OCI-LY3 (cell line): ENCODE results near the gene APOL1.
A peak's percentile ranks its signal among the peaks of the same experiment; 100 is the strongest.
"Not testable (repeated sequence)": the region's sequence is repeated elsewhere in the genome, so short reads cannot be mapped to it uniquely, and the experiment has no call there.

ENCODE experiments used
- H2AFZ ChIP-seq: fragments of 200-600, 300-600 bp; shearing (Covaris generic); 2 replicates; pipeline ENCODE4 v1.6.0; 2014; ENCODE audit warnings: antibody characterized with exemption, low read depth, low read length
- H3K27ac ChIP-seq: fragments of 200-600, 300-600 bp; sonication (generic); 2 replicates; pipeline ENCODE4 v1.5.1; 2014; ENCODE audit warnings: mild to moderate bottlenecking, low read length, moderate library complexity, mixed read lengths
- H3K27me3 ChIP-seq: fragments of 200-600, 300-600 bp; sonication (generic); 2 replicates; pipeline ENCODE4 v1.6.1; 2014; ENCODE audit warnings: low read depth, low read length, mixed read lengths
- H3K36me3 ChIP-seq: fragments of 200-600, 300-600 bp; sonication (generic); replicated peaks from 2 replicates; pipeline ENCODE3; 2014; ENCODE audit warnings: low read depth, low read length, mixed read lengths
- H3K4me1 ChIP-seq: fragments of 300-600, 200-600 bp; sonication (generic); 2 replicates; pipeline ENCODE4 v1.6.1; 2014; ENCODE audit warnings: low read length, mixed read lengths
- H3K4me2 ChIP-seq: fragments of 200-600, 300-600 bp; sonication (generic); 2 replicates; pipeline ENCODE4 v1.6.1; 2014; ENCODE audit warnings: low read length, mixed read lengths
- H3K4me3 ChIP-seq: fragments of 300-600, 200-600 bp; sonication (generic); 2 replicates; pipeline ENCODE4 v1.5.1; 2014; ENCODE audit warnings: antibody characterized with exemption, mild to moderate bottlenecking, low read length, moderate library complexity
- H3K79me2 ChIP-seq: fragments of 300-600, 200-600 bp; shearing (Covaris generic); 2 replicates; pipeline ENCODE4 v1.6.1; 2014; ENCODE audit warnings: mild to moderate bottlenecking, low read length, mixed read lengths
- H3K9ac ChIP-seq: fragments of 300-600, 200-600 bp; shearing (Covaris generic); 2 replicates; pipeline ENCODE4 v1.6.0; 2014; ENCODE audit warnings: mild to moderate bottlenecking, low read length, moderate library complexity
- H3K9me3 ChIP-seq: fragments of 200-600, 300-600 bp; shearing (Covaris generic); 2 replicates; pipeline ENCODE4 v1.6.1; 2014; ENCODE audit warnings: low read length, mixed read lengths; ENCODE audit not compliant: insufficient read depth
- H4K20me1 ChIP-seq: fragments of 200-600, 300-600 bp; sonication (generic); 2 replicates; pipeline ENCODE4 v1.6.1; 2016; ENCODE audit warnings: low read length, mixed read lengths; ENCODE audit not compliant: insufficient read depth
- CTCF ChIP-seq: fragments of 200-600, 300-600 bp; sonication (generic); IDR thresholded peaks from 2 replicates; pipeline ENCODE4 v1.5.1; 2014; ENCODE audit warnings: antibody characterized with exemption, low read length, low read depth
- EZH2phosphoT487 ChIP-seq: fragments of 200-600 bp; shearing (Covaris generic); IDR thresholded peaks from 2 replicates; pipeline ENCODE4 v1.6.1; 2018; ENCODE audit warnings: antibody characterized with exemption, mixed run types, low read depth

APOL1 gene

GRCh38 chr22:36259615-36260300 lies 6.8 kb downstream of the APOL1 start:
- H3K9me3 ChIP-seq = no peaks in the 10 kb centered on the region
- peaks cover 83% of the 10 kb centered on the region for H3K36me3 ChIP-seq
- peaks cover 60% of the 10 kb centered on the region for H4K20me1 ChIP-seq
- no peak overlapping the region for H3K9ac ChIP-seq
- TF ChIP-seq EZH2phosphoT487 (no peak), CTCF (no peak)
- H3K79me2 ChIP-seq = peaks cover 72% of the 10 kb centered on the region
- H3K4me3 ChIP-seq = no peak overlapping the region
- H3K27me3 ChIP-seq = no peaks in the 10 kb centered on the region
- H3K4me2 ChIP-seq = no peak overlapping the region
- peak overlapping the region; percentile 74; the same call in 1 of the 2 replicates for H3K27ac ChIP-seq
- H2AFZ ChIP-seq = no peak overlapping the region
- peaks cover 42% of the 10 kb centered on the region for H3K4me1 ChIP-seq

GRCh38 chr22:36261675-36262074 lies 8.7 kb downstream of the APOL1 start:
- not testable (repeated sequence) for H3K9ac ChIP-seq, H3K9me3 ChIP-seq, H3K4me3 ChIP-seq, H3K27ac ChIP-seq, H2AFZ ChIP-seq, H3K4me2 ChIP-seq, H3K27me3 ChIP-seq
- TF ChIP-seq CTCF = peak; percentile 23; the same call in 1 of the 2 replicates
- H3K4me1 ChIP-seq = peaks cover 26% of the 10 kb centered on the region
- peaks cover 78% of the 10 kb centered on the region for H4K20me1 ChIP-seq
- peaks cover 83% of the 10 kb centered on the region for H3K36me3 ChIP-seq
- H3K79me2 ChIP-seq = peaks cover 64% of the 10 kb centered on the region

- H3K4me1 ChIP-seq = peaks cover 19% of the 10 kb centered on the region
- H4K20me1 ChIP-seq = peaks cover 81% of the 10 kb centered on the region
- not testable (repeated sequence) for H3K27me3 ChIP-seq, H3K9me3 ChIP-seq, H2AFZ ChIP-seq, H3K9ac ChIP-seq, H3K4me2 ChIP-seq, H3K4me3 ChIP-seq, H3K27ac ChIP-seq
- peaks cover 58% of the 10 kb centered on the region for H3K79me2 ChIP-seq
- H3K36me3 ChIP-seq = peaks cover 81% of the 10 kb centered on the region
Observed at GRCh38 chr22:36262307-36262706, 9.4 kb downstream of the APOL1 start.

- not testable (repeated sequence) for H3K4me2 ChIP-seq, H2AFZ ChIP-seq, H3K9me3 ChIP-seq, H3K27ac ChIP-seq, H3K4me3 ChIP-seq, H3K9ac ChIP-seq, H3K27me3 ChIP-seq
- peaks cover 78% of the 10 kb centered on the region for H3K36me3 ChIP-seq
- peaks cover 85% of the 10 kb centered on the region for H4K20me1 ChIP-seq
- H3K4me1 ChIP-seq = peaks cover 10% of the 10 kb centered on the region
- H3K79me2 ChIP-seq = peaks cover 48% of the 10 kb centered on the region
Observed at GRCh38 chr22:36263216-36263673, 10.3 kb downstream of the APOL1 start.

- not testable (repeated sequence) for H3K27ac ChIP-seq
Observed at GRCh38 chr22:36263886-36264664, 11.1 kb downstream of the APOL1 start.

More at GRCh38 chr22:36263886-36264664, 11.1 kb downstream of the APOL1 start:
- H3K4me3 ChIP-seq, H2AFZ ChIP-seq, H3K27me3 ChIP-seq, H3K9ac ChIP-seq, H3K4me2 ChIP-seq, H3K4me1 ChIP-seq, H3K9me3 ChIP-seq: not testable (repeated sequence)
- H3K36me3 ChIP-seq = peaks cover 74% of the 10 kb centered on the region
- H4K20me1 ChIP-seq = peaks cover 86% of the 10 kb centered on the region
- peaks cover 45% of the 10 kb centered on the region for H3K79me2 ChIP-seq
